H1 (cell line): ENCODE results near the gene NSUN7. TPM values are rescaled to one million over a fixed set of nuclear protein-coding genes. Genes with fewer than 3 reads are reported as not detected.

ENCODE experiments used
- BCL11A ChIP-seq, 2 experiments: IDR thresholded peaks; one replicate each; pipeline ENCODE4 v1.6.1; 2011; ENCODE audit warnings: low read depth in 2 of 2, low read length in 2 of 2, mild to moderate bottlenecking in 2 of 2
- BRCA1 ChIP-seq: IDR thresholded peaks from 2 replicates; pipeline ENCODE4 v1.6.1; 2012; ENCODE audit warnings: low read depth, low read length, improper control_type of control experiment
- EGR1 ChIP-seq: IDR thresholded peaks from 2 replicates; pipeline ENCODE4 v1.6.1; 2011; ENCODE audit warnings: low read depth, low read length, borderline replicate concordance
- NRF1 ChIP-seq: IDR thresholded peaks from 2 replicates; pipeline ENCODE4 v1.6.1; 2011; ENCODE audit warnings: mild to moderate bottlenecking, low read depth, low read length, improper control_type of control experiment
- RAD21 ChIP-seq, 2 experiments: IDR thresholded peaks in 1 of 2; conservative IDR thresholded peaks in 1 of 2; 2 replicates each; pipeline ENCODE4 v1.6.1; 2011; ENCODE audit warnings: low read depth in 2 of 2, low read length in 2 of 2, improper control_type of control experiment in 1 of 2, inconsistent platforms in 1 of 2, mild to moderate bottlenecking in 1 of 2, moderate library complexity in 1 of 2
- SP4 ChIP-seq: IDR thresholded peaks from 2 replicates; pipeline ENCODE4 v1.6.1; 2012; ENCODE audit warnings: low read length, inconsistent platforms
- polyA plus RNA-seq, 7 experiments: library from polyadenylated mRNA; depleted of rRNA in 3 of 7; stranded (reverse) in 5 of 7; unstranded in 2 of 7; fragments of >200 nt in 5 of 7; fragments of 200-250 nt in 2 of 7; gene quantifications; 1 replicate in 5 of 7; 2 replicates in 1 of 7; 4 replicates in 1 of 7; pipeline versions ENCODE4 v1.2.1 to v1.2.3, GENCODE V29; 2011 to 2013; ENCODE audit warnings: missing spikeins in 2 of 7, mixed read lengths in 2 of 7
- total RNA-seq: library from RNA; stranded (reverse); fragmentation: NEBNext Ultra II Directional; extraction: Animal tissue kit (Norgen Biotek cat#: 25700); gene quantifications from 2 replicates; pipeline ENCODE4 v1.2.1, GENCODE V29; 2021
- TF ChIP-seq, protein P1 (sequence below): fragments of 300-600 bp; sonication (generic); IDR thresholded peaks from 2 replicates; pipeline ENCODE4 v1.7.1; 2012; ENCODE audit warnings: low read length, moderate library complexity, mild to moderate bottlenecking, inconsistent platforms; ENCODE audit not compliant: insufficient replicate concordance

NSUN7 gene
- total and polyA plus RNA-seq, 2 of the 8 experiments (the other 6 are each of a cell fraction or from before 2014, with no cell fraction given): 8.8 to 24.4 TPM

DNA sequence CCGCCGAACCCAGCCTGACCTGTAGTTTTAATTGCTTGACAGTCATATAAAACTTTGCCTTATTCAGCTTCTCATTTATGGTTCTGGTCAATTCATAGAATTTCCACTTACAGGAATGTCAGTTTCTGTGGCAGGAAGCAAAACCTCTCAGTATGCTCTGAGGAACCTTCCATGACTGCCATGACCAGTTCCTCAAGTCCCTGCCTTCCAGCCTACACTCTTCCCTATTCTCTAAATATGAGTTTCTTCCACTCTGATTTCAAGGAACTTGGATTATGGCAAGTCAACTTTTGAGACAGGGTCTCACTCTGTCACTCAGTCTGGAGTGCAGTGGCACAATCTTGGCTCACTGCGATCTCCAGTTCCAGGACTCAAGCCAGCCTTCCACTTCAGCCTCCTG is 26.0 kb upstream of the NSUN7 start (continued):
- TF ChIP-seq, protein P1, sequence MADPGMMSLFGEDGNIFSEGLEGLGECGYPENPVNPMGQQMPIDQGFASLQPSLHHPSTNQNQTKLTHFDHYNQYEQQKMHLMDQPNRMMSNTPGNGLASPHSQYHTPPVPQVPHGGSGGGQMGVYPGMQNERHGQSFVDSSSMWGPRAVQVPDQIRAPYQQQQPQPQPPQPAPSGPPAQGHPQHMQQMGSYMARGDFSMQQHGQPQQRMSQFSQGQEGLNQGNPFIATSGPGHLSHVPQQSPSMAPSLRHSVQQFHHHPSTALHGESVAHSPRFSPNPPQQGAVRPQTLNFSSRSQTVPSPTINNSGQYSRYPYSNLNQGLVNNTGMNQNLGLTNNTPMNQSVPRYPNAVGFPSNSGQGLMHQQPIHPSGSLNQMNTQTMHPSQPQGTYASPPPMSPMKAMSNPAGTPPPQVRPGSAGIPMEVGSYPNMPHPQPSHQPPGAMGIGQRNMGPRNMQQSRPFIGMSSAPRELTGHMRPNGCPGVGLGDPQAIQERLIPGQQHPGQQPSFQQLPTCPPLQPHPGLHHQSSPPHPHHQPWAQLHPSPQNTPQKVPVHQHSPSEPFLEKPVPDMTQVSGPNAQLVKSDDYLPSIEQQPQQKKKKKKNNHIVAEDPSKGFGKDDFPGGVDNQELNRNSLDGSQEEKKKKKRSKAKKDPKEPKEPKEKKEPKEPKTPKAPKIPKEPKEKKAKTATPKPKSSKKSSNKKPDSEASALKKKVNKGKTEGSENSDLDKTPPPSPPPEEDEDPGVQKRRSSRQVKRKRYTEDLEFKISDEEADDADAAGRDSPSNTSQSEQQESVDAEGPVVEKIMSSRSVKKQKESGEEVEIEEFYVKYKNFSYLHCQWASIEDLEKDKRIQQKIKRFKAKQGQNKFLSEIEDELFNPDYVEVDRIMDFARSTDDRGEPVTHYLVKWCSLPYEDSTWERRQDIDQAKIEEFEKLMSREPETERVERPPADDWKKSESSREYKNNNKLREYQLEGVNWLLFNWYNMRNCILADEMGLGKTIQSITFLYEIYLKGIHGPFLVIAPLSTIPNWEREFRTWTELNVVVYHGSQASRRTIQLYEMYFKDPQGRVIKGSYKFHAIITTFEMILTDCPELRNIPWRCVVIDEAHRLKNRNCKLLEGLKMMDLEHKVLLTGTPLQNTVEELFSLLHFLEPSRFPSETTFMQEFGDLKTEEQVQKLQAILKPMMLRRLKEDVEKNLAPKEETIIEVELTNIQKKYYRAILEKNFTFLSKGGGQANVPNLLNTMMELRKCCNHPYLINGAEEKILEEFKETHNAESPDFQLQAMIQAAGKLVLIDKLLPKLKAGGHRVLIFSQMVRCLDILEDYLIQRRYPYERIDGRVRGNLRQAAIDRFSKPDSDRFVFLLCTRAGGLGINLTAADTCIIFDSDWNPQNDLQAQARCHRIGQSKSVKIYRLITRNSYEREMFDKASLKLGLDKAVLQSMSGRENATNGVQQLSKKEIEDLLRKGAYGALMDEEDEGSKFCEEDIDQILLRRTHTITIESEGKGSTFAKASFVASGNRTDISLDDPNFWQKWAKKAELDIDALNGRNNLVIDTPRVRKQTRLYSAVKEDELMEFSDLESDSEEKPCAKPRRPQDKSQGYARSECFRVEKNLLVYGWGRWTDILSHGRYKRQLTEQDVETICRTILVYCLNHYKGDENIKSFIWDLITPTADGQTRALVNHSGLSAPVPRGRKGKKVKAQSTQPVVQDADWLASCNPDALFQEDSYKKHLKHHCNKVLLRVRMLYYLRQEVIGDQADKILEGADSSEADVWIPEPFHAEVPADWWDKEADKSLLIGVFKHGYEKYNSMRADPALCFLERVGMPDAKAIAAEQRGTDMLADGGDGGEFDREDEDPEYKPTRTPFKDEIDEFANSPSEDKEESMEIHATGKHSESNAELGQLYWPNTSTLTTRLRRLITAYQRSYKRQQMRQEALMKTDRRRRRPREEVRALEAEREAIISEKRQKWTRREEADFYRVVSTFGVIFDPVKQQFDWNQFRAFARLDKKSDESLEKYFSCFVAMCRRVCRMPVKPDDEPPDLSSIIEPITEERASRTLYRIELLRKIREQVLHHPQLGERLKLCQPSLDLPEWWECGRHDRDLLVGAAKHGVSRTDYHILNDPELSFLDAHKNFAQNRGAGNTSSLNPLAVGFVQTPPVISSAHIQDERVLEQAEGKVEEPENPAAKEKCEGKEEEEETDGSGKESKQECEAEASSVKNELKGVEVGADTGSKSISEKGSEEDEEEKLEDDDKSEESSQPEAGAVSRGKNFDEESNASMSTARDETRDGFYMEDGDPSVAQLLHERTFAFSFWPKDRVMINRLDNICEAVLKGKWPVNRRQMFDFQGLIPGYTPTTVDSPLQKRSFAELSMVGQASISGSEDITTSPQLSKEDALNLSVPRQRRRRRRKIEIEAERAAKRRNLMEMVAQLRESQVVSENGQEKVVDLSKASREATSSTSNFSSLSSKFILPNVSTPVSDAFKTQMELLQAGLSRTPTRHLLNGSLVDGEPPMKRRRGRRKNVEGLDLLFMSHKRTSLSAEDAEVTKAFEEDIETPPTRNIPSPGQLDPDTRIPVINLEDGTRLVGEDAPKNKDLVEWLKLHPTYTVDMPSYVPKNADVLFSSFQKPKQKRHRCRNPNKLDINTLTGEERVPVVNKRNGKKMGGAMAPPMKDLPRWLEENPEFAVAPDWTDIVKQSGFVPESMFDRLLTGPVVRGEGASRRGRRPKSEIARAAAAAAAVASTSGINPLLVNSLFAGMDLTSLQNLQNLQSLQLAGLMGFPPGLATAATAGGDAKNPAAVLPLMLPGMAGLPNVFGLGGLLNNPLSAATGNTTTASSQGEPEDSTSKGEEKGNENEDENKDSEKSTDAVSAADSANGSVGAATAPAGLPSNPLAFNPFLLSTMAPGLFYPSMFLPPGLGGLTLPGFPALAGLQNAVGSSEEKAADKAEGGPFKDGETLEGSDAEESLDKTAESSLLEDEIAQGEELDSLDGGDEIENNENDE: no peak
- TF ChIP-seq RAD21 (IDR thresholded peaks at IDR 0.05 in 1 of 2, conservative IDR thresholded peaks at IDR 0.05 in 1 of 2; ENCODE audit: low read depth in 2 of 2, low read length in 2 of 2) (no peak), SP4 (no peak), BCL11A (IDR thresholded peaks at IDR 0.05; ENCODE audit: low read depth in 2 of 2, low read length in 2 of 2) (no peak), BRCA1 (no peak), EGR1 (no peak), NRF1 (no peak)
